ENCODE results near the gene MYOM1. TPM values are rescaled to one million over a fixed set of nuclear protein-coding genes. Genes with fewer than 3 reads are reported as not detected.

The MYOM1 gene
- total RNA-seq, 2 experiments from 2014 or later, result 0.74 to 1.5 TPM

DNA sequence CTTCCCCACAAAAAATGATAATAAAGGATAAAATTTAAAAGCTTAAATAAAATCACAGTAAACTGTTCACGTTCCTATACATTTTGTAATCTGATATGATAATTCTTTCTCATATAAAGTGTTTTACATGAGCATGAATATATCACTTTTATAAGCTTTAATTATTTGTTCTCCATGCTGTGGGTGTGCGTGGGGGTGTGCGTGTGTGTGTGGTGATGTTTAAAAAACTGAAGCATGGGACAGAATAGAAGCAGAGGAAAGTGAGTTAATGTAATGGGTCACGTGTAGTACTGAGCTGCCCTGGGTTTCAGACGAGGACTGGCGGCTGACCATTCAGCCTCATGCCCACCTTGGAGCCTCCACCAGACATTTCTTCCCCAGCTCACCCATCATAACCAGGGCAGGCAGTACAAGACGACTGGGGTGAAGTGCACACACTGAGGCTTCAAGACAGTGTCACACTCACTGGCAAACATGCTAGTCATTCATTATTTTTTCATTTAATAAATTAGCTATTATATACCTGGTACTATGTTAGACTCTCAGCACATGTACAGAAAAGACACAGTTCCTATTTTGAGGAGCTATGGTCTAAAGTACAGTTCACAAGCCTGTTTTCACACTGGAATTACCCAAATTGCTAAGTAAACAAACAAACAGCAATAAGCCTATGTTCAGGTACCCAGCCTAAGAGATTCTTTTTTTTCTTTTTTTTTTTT lies 109.6 kb downstream of the MYOM1 start:
- DNase-seq (no peak), ATAC-seq (ENCODE audit: poor library complexity) (no peak)
- Mint-ChIP-seq H3K27ac (no peak overlapping the region), H3K4me3 (no peak overlapping the region), H3K36me3 (ENCODE audit: low read depth) (no peaks in the 10 kb centered on the region), H3K4me1 (ENCODE audit: low read depth) (no peaks in the 10 kb centered on the region), H3K27me3 (no peaks in the 10 kb centered on the region), H3K9me3 (no peaks in the 10 kb centered on the region)
- intact Hi-C loops (cut with DNase I, micrococcal nuclease), result no loop called here
- Histone ChIP-seq H3K4me3 (ENCODE audit: low read length) (no peak overlapping the region), H3K4me1 (ENCODE audit: insufficient read depth, low read length) (no peaks in the 10 kb centered on the region), H3K36me3 (ENCODE audit: insufficient read depth, low read length) (no peaks in the 10 kb centered on the region), H3K9me3 (ENCODE audit: control insufficient read depth in 1 of 2, insufficient read depth in 1 of 2, low read length in 2 of 2) (no peaks in the 10 kb centered on the region), H3K27me3 (ENCODE audit: control insufficient read depth in 1 of 2, insufficient read depth in 2 of 2, low read length in 2 of 2) (no peaks in the 10 kb centered on the region), H3K27ac (ENCODE audit: low read depth in 1 of 2, low read length in 2 of 2) (no peak overlapping the region)
- ChIA-PET CTCF (interaction anchor here (0.7 to 1.2 kb wide), 3 partner anchors 11 to 41 kb away, joined by 3 to 4 read pairs (median 3); no protein-coding TSS in a partner anchor), POLR2A (no interaction called here)
- TF ChIP-seq, protein P1, sequence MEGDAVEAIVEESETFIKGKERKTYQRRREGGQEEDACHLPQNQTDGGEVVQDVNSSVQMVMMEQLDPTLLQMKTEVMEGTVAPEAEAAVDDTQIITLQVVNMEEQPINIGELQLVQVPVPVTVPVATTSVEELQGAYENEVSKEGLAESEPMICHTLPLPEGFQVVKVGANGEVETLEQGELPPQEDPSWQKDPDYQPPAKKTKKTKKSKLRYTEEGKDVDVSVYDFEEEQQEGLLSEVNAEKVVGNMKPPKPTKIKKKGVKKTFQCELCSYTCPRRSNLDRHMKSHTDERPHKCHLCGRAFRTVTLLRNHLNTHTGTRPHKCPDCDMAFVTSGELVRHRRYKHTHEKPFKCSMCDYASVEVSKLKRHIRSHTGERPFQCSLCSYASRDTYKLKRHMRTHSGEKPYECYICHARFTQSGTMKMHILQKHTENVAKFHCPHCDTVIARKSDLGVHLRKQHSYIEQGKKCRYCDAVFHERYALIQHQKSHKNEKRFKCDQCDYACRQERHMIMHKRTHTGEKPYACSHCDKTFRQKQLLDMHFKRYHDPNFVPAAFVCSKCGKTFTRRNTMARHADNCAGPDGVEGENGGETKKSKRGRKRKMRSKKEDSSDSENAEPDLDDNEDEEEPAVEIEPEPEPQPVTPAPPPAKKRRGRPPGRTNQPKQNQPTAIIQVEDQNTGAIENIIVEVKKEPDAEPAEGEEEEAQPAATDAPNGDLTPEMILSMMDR (IDR thresholded peaks at IDR 0.05), result no peak

DNA sequence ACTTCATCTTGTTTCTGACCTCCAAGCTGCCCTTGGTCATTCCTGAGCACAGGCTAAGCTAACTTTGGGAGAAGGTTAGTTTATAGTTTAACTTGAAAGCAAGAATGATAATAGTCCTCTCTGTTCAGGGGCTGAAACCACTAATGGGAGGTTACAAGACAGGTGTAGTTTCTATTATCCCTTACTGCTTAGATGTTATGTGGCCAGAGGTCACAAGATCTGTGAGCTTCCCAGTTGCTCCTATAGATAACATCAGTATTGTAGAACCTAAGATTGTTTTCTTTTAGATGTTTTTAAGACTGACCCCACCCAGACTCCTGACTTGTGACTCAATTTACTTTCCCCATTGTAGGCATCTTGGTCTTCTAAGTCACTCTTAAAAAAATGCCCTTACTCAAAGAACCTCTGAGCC lies 112.0 kb downstream of the MYOM1 start:
- Mint-ChIP-seq H3K36me3 (ENCODE audit: low read depth) (no peaks in the 10 kb centered on the region), H3K4me3 (no peak overlapping the region), H3K4me1 (ENCODE audit: low read depth) (no peaks in the 10 kb centered on the region), H3K9me3 (no peaks in the 10 kb centered on the region), H3K27me3 (no peaks in the 10 kb centered on the region), H3K27ac (no peak overlapping the region)
- H3K36me3 ChIP-seq (ENCODE audit: insufficient read depth, low read length), result no peaks in the 10 kb centered on the region
- ChIA-PET CTCF (interaction anchor here (1.1 kb wide), 1 partner anchor 113 kb away, joined by 3 read pairs; no protein-coding TSS in a partner anchor), POLR2A (interaction anchor here (1.3 kb wide), 1 partner anchor 12 kb away, joined by 3 read pairs; no protein-coding TSS in a partner anchor)
- no peaks in the 10 kb centered on the region for H3K9me3 ChIP-seq (ENCODE audit: control insufficient read depth in 1 of 2, insufficient read depth in 1 of 2, low read length in 2 of 2)
- TF ChIP-seq, protein P1 (IDR thresholded peaks at IDR 0.05), result no peak
- H3K4me3 ChIP-seq (ENCODE audit: low read length), result no peak overlapping the region
- no peak overlapping the region for H3K27ac ChIP-seq (ENCODE audit: low read depth in 1 of 2, low read length in 2 of 2)
- no peaks in the 10 kb centered on the region for H3K27me3 ChIP-seq (ENCODE audit: control insufficient read depth in 1 of 2, insufficient read depth in 2 of 2, low read length in 2 of 2)
- ATAC-seq (ENCODE audit: poor library complexity), result no peak
- H3K4me1 ChIP-seq (ENCODE audit: insufficient read depth, low read length), result no peaks in the 10 kb centered on the region
- DNase-seq, result no peak
- intact Hi-C loops (cut with DNase I, micrococcal nuclease), result no loop called here

DNA sequence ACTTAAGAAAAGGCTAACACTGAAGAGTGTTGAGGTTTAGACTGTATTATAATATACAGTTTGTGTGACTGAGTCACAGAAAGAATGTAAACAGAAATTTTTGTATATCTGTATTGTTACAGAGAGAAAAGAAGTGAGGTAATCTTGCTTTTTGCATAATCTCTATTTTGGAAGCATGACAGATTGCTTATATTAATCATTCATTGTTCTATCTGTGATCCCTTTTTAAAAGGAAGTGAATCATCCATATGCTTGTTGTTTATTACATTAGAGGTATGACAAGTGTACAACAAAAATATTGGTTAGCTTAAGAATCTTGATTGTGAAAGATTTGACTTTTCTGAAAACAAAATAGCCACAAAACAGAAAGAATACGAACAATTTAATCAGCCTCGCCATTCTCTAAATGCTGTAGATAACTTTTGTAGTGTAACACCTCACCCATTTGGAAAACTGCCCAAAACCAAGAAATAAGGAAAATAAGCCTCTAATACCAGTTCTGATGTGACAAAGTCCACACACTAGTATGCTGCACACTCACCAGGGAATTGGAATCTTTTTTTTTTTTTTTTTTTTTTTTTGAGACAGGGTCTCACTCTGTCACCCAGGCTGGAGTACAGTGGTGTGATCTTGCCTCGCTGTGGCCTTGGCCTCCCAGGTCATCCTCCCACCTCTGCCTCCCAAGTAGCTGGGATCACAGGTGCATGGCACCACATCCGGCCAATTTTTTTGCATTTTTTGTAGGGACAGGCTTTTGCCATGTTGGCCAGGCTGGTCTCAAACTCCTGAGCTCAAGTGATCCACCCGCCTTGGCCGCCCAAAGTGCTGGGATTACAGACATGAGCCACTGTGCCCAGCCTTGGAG lies 115.3 kb downstream of the MYOM1 start:
- CTCF ChIA-PET, result interaction anchor here (0.7 to 1.8 kb wide), 4 partner anchors 14 to 32 kb away, joined by 3 to 8 read pairs (median 3); no protein-coding TSS in a partner anchor
- no peak overlapping the region for H3K27ac ChIP-seq (ENCODE audit: low read depth in 1 of 2, low read length in 2 of 2)
- H3K9me3 ChIP-seq (ENCODE audit: control insufficient read depth in 1 of 2, insufficient read depth in 1 of 2, low read length in 2 of 2), result no peaks in the 10 kb centered on the region
- Mint-ChIP-seq H3K4me1 (ENCODE audit: low read depth) (peaks cover 3% of the 10 kb centered on the region), H3K27ac (no peak overlapping the region), H3K36me3 (ENCODE audit: low read depth) (no peaks in the 10 kb centered on the region), H3K9me3 (no peaks in the 10 kb centered on the region), H3K27me3 (no peaks in the 10 kb centered on the region), H3K4me3 (no peak overlapping the region)
- H3K27me3 ChIP-seq (ENCODE audit: control insufficient read depth in 1 of 2, insufficient read depth in 2 of 2, low read length in 2 of 2), result no peaks in the 10 kb centered on the region
- no peaks in the 10 kb centered on the region for H3K36me3 ChIP-seq (ENCODE audit: insufficient read depth, low read length)
- TF ChIP-seq, protein P1 (IDR thresholded peaks at IDR 0.05), result no peak
- no peak for ATAC-seq (ENCODE audit: poor library complexity)
- POLR2A ChIA-PET, result no interaction called here
- DNase-seq, result no peak
- H3K4me3 ChIP-seq (ENCODE audit: low read length), result no peak overlapping the region
- intact Hi-C loops (cut with DNase I, micrococcal nuclease), result no loop called here
- H3K4me1 ChIP-seq (ENCODE audit: insufficient read depth, low read length), result no peaks in the 10 kb centered on the region

All from CD4-positive, alpha-beta T cell (primary cell).